Measurements from ENCODE around the gene OR52A5.

GRCh38 chr11:5137996-5138395 is at the start of gene OR52A5:
- TF ChIP-seq FOXM1 (IDR thresholded peaks at IDR 0.05; ENCODE audit: borderline replicate concordance) (no peak), HDGF (IDR thresholded peaks at IDR 0.05; ENCODE audit: borderline replicate concordance) (no peak), L3MBTL2 (conservative IDR thresholded peaks at IDR 0.05) (no peak), CTBP1 (IDR thresholded peaks at IDR 0.05; ENCODE audit: borderline replicate concordance) (no peak), BHLHE40 (IDR thresholded peaks at IDR 0.05; ENCODE audit: borderline replicate concordance) (no peak), FOXA1 (IDR thresholded peaks at IDR 0.05) (no peak), ARNT (IDR thresholded peaks at IDR 0.05) (no peak), TARDBP (IDR thresholded peaks at IDR 0.05) (no peak), SP1 (IDR thresholded peaks at IDR 0.05) (no peak), ZNF384 (IDR thresholded peaks at IDR 0.05) (no peak), FOXK2 (IDR thresholded peaks at IDR 0.05) (no peak), LEF1 (IDR thresholded peaks at IDR 0.05; ENCODE audit: borderline replicate concordance) (no peak)
- TF ChIP-seq, protein P1, sequence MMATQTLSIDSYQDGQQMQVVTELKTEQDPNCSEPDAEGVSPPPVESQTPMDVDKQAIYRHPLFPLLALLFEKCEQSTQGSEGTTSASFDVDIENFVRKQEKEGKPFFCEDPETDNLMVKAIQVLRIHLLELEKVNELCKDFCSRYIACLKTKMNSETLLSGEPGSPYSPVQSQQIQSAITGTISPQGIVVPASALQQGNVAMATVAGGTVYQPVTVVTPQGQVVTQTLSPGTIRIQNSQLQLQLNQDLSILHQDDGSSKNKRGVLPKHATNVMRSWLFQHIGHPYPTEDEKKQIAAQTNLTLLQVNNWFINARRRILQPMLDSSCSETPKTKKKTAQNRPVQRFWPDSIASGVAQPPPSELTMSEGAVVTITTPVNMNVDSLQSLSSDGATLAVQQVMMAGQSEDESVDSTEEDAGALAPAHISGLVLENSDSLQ (IDR thresholded peaks at IDR 0.05), result no peak

Data from HEK293T (cell line).